Stimulated activated CD4-positive, alpha-beta T cell treated with anti-CD3 and anti-CD28 coated beads, TNF-alpha, amount 100 ng/mL, for 4 hours (primary cell): ENCODE measurements around the gene PALLD.

Source experiments
- DNase-seq, 3 experiments: peaks; one replicate each; pipeline ENCODE4 v3.0.0-alpha.2; 2020; ENCODE audit warnings: low read depth in 3 of 3

PALLD gene

GRCh38 chr4:168524897-168525296 lies 28.0 kb downstream of the PALLD start:
- no peak for DNase-seq

DNA sequence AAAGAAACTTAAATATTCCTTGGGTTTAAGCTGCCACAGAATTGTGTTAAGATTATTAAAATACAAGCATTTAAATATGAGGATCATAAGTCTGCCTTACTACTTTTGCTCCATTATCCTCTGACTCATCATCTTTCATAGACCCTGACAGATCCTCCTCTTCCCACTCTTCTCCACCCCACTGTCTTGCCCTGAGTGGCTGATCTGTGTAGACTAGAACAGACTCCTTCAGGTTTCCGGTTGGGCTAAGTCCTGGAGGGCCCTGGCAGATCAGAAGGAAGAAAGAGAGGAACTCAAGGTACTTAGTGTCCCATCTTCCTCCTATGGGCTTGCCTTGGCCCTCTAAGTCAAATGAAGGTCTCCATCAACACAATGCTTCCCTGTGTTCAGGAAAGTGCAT lies 30.7 kb downstream of the PALLD start:
- DNase-seq, result no peak

- DNase-seq, result no peak
Observed at GRCh38 chr4:168528131-168528949, 31.5 kb downstream of the PALLD start.

- DNase-seq, result no peak
Observed at GRCh38 chr4:168529257-168529656, 32.4 kb downstream of the PALLD start.

- DNase-seq, result no peak
Observed at GRCh38 chr4:168531305-168531704, 34.5 kb downstream of the PALLD start.

- no peak for DNase-seq
Observed at GRCh38 chr4:168534535-168534934, 37.7 kb downstream of the PALLD start.

- no peak for DNase-seq
Observed at GRCh38 chr4:168535689-168536088, 38.8 kb downstream of the PALLD start.

DNA sequence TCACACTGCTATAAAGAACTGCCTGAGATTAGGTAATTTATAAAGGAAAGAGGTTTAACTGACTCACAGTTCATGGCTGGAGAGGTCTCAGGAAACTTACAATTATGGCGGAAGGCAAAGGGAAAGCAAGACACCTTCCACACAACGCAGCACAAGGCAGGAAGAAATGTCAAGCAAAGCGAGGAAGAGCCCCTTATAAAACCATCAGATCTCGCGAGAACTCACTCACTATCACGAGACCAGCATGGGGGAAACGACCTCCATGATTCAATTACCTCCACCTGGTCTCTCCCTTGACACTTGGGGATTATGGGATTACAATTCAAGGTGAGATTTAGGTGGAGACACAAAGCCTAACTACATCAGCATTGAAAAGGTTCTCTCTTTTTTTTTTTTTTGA lies 39.6 kb downstream of the PALLD start:
- DNase-seq, result no peak

GRCh38 chr4:168537086-168537485 lies 40.2 kb downstream of the PALLD start:
- no peak for DNase-seq

- DNase-seq, result no peak
Observed at GRCh38 chr4:168537571-168537970, 40.7 kb downstream of the PALLD start.

GRCh38 chr4:168538632-168539031 lies 41.8 kb downstream of the PALLD start:
- no peak for DNase-seq

- DNase-seq, result no peak
Observed at GRCh38 chr4:168540086-168540485, 43.2 kb downstream of the PALLD start.

DNA sequence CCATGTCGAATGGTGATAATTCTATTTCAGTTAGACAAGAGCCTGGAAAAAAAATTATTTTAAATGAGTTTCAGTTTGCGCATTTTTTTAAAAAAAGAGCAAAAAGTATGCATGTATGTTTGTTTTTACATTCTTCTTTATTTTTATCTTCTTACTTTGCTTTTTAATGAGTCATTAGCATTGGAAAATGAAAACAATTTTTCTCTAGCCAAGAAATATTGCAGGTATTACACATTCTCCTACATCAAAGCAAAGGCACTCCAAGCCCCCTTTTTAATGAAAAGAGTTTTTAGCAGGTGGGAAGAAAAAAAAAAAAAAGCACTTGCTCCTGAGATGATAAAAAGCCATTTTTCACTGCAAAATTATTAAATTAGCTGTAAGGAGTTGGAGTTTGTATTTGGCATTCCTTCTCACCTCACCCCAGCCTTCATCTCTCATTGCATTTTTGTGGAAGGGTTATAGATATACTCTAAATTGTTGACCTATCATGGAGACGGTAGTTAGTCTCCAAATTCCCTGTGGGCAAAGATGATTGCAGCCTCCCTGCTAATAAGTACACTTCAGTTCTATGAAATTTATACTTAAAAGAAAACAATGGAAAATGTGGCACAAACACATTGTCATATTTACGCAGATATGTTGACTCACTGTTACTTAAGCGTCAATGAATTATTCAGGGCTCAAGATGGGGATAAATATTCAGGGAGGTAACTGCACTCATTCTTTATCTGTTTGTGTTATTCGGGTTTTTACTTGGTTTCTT lies 43.8 kb downstream of the PALLD start:
- DNase-seq, result no peak

DNA sequence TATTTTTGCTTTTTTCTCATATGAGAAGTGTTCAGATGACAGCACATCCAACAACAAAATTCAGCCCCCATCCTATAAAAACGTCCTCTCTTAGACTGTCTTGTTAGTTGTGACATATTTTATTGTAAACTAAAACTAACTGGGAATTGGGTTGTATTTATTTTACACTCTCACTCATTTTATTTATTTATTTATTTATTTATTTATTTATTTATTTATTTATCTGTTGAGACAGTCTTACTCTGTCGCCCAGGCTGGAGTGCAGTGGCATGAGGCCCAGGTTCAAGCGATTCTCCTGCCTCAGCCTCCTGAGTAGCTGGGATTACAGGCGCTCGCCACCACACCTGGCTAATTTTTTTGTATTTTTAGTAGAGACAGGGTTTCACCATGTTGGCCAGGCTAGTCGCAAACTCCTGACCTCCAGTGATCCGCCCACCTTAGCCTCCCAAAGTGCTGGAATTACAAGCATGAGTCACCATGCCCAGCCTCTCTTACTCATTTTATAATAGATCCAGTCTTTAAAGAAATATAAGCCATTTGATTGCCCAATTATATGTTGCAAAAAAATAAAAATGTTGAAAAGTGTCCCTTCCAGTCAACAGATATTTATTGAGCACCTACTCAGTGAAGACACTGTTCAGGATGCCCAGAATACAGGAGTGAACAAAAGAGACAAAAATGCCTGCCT lies 44.6 kb downstream of the PALLD start:
- no peak for DNase-seq

DNA sequence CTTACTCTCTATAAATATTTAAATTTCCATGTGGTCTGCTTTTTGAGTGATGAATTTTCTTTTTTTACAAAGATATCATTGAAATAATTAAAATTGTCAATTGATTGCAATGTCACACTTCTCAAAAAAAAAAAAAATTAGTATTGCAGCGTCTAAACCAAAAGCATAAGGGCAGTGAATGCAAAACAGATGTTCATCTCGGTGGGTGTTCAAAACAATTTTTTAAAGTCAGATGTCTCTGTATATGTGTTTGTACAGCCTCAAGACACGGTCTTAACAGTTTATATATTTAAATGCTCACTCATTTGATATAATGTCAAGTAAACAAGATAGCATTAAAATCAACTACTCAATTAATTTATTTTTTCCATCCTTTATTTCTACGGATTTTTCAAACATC lies 52.3 kb downstream of the PALLD start:
- DNase-seq, result no peak

DNA sequence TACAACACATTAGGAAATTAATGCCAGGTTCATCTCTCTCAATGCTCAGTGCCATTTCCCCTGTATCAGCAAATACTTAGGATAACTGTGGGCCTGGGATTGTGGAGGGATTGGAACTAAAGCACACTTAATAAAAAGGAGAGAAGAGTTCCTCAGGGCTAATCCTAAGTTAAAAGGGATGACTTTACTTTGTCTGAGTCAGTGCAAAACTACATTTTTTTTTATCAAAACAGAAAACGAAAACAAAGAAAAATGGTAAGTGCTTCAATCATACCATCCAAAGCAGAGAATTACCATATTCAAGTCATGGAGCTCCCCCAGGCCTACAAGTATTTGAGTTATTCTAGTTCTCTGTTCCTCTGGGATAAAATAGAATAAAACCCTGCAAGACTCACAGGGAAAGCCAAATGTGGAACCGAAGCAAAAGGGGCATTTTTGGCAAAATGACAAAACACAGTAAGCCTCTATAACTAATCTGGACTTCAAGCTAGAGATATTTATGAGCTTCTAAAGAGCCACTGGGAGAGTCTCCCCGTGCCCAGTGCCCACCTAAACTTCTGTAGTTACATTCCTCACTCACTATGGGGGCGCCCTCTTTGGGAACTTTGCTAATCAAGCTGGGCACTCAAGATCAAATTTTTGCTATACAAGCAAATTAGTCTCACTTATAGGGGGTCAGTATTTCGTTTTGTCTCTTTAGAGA lies 53.4 kb downstream of the PALLD start:
- no peak for DNase-seq

GRCh38 chr4:168551211-168551610 lies 54.4 kb downstream of the PALLD start:
- DNase-seq, result no peak

DNA sequence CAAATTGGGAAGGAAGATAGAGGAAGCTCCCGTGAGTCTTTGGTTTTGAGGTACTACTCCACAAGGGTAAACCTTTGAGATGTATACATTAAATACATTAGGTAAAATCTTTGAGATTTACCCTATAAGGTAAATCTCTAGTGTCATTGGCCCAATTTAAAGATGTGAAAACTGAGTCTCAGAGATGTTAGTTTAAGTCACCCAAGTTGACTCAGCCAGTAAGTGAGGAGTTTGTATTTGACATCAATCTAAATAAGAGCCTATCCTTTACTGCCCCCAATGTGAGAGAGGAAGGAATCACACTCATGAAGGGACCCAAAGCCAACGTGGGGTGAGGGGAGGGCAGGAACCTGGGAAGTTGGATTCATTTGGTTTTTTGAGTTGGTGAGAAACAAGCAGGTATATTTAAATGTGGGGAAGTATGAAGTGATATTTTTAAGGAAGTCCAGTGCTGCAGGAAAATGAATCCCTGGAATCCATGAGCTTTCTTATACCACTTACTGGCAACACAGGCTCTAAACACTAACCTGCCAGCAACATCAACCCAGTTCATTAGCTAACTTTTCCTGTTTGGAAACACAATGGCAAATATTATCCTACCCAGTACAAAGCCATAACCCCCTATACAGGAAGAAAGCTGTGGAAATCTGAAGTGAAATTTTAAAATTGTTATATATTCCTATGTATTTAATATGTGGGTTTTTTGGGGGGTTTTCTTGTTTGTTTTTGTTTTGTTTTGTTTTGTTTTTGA lies 55.3 kb downstream of the PALLD start:
- DNase-seq, result no peak

GRCh38 chr4:168553714-168554370 lies 57.0 kb downstream of the PALLD start:
- DNase-seq, result no peak

DNA sequence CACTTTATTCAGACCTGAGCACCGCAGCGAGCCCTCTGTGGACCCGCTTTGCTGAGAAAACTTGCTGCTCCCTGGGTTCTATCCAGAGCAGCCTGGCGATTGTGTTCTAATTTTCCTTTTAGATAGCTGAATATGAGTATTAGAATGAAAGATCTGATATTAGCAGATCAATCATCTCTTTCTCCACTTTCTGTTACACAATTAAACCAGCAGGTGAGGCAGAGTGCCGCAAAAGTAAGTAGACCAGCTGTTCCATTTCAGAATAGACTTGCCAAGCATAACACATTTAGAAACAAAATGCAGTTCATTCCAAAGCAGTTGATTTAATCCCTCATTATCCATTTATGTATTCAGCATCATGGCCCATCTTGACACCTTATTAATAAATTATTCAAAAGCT lies 58.6 kb downstream of the PALLD start:
- DNase-seq, result no peak

GRCh38 chr4:168557658-168558057 lies 60.8 kb downstream of the PALLD start:
- DNase-seq, result no peak
